Liver (tissue), 9 donors: ENCODE measurements around the gene NOTCH1. TPM values are rescaled to one million over a fixed set of nuclear protein-coding genes. Genes with fewer than 3 reads are reported as not detected.

Source experiments
- DNase-seq: peaks from one replicate; pipeline ENCODE4 v3.0.0-alpha.2; 2017; ENCODE audit warnings: low spot score
- H3K27ac ChIP-seq, 2 donors: one replicate each; pipeline ENCODE4 v1.7.0; 2013; ENCODE audit warnings: inconsistent platforms in 2 of 2, low read length in 2 of 2, control low read depth in 1 of 2, low read depth in 1 of 2, mild to moderate bottlenecking in 1 of 2
- H3K27me3 ChIP-seq, 4 donors: one replicate each; pipeline versions ENCODE4 v1.6.1 to v1.7.0; 2013; ENCODE audit warnings: low read length in 3 of 4, inconsistent platforms in 1 of 4, mild to moderate bottlenecking in 1 of 4, moderate library complexity in 1 of 4; ENCODE audit not compliant: control insufficient read depth in 4 of 4, insufficient read depth in 4 of 4
- H3K36me3 ChIP-seq, 4 donors: one replicate each; pipeline versions ENCODE4 v1.6.1 to v1.7.0; 2013; ENCODE audit warnings: low read length in 3 of 4, mild to moderate bottlenecking in 3 of 4, low read depth in 1 of 4, moderate library complexity in 1 of 4; ENCODE audit not compliant: control insufficient read depth in 4 of 4, insufficient read depth in 3 of 4
- H3K4me1 ChIP-seq, 4 donors: one replicate each; pipeline versions ENCODE4 v1.6.1 to v1.7.0; 2013; ENCODE audit warnings: low read length in 3 of 4, mild to moderate bottlenecking in 3 of 4, moderate library complexity in 1 of 4; ENCODE audit not compliant: control insufficient read depth in 4 of 4, insufficient read depth in 4 of 4
- H3K4me3 ChIP-seq, 3 donors: one replicate each; pipeline versions ENCODE4 v1.6.1 to v1.7.0; 2013; ENCODE audit warnings: low read length in 3 of 3, control low read depth in 1 of 3, low read depth in 1 of 3, mild to moderate bottlenecking in 1 of 3
- H3K9ac ChIP-seq, 2 donors: one replicate each; pipeline ENCODE4 v1.7.0; 2013; ENCODE audit warnings: low read length in 2 of 2, mild to moderate bottlenecking in 2 of 2, moderate library complexity in 2 of 2, control low read depth in 1 of 2, low read depth in 1 of 2
- H3K9me3 ChIP-seq, 4 donors: one replicate each; pipeline versions ENCODE4 v1.6.1 to v1.7.0; 2013; ENCODE audit warnings: low read length in 3 of 4; ENCODE audit not compliant: control insufficient read depth in 4 of 4
- ATF3 ChIP-seq: IDR thresholded peaks from 2 replicates; pipeline ENCODE4 v1.6.1; 2016; ENCODE audit warnings: antibody characterized with exemption
- CTCF ChIP-seq: fragments of 150-350 bp; IDR thresholded peaks from 2 replicates; pipeline ENCODE4 v1.5.1; 2017; ENCODE audit warnings: improper control_type of control experiment, low read depth, low read length; ENCODE audit not compliant: missing input control
- EGR1 ChIP-seq, 2 donors: IDR thresholded peaks; 2 replicates each; pipeline ENCODE4 v1.6.1; 2016 to 2018; ENCODE audit warnings: antibody characterized with exemption in 2 of 2, low read depth in 2 of 2
- FOXA1 ChIP-seq: IDR thresholded peaks from 2 replicates; pipeline ENCODE4 v1.6.1; 2016; ENCODE audit warnings: antibody characterized with exemption
- FOXA2 ChIP-seq: IDR thresholded peaks from 2 replicates; pipeline ENCODE4 v1.6.1; 2016; ENCODE audit warnings: antibody characterized with exemption
- GABPA ChIP-seq, 2 donors: IDR thresholded peaks in 1 of 2; conservative IDR thresholded peaks in 1 of 2; 2 replicates each; pipeline ENCODE4 v1.6.1; 2016; ENCODE audit warnings: antibody characterized with exemption in 2 of 2, mild to moderate bottlenecking in 1 of 2, moderate library complexity in 1 of 2
- HNF4A ChIP-seq, 2 donors: conservative IDR thresholded peaks; 2 replicates each; pipeline ENCODE4 v1.6.1; 2016; ENCODE audit warnings: antibody characterized with exemption in 2 of 2, mild to moderate bottlenecking in 2 of 2
- HNF4G ChIP-seq: IDR thresholded peaks from 2 replicates; pipeline ENCODE4 v1.6.1; 2016; ENCODE audit warnings: antibody characterized with exemption
- JUND ChIP-seq, 2 donors: IDR thresholded peaks; 2 replicates each; pipeline ENCODE4 v1.6.1; 2016; ENCODE audit warnings: antibody characterized with exemption in 2 of 2
- MAX ChIP-seq: IDR thresholded peaks from 2 replicates; pipeline ENCODE4 v1.6.1; 2016; ENCODE audit warnings: antibody characterized with exemption
- NR2F2 ChIP-seq: IDR thresholded peaks from 2 replicates; pipeline ENCODE4 v1.6.1; 2016; ENCODE audit warnings: antibody characterized with exemption
- RAD21 ChIP-seq, 2 donors: IDR thresholded peaks; 2 replicates each; pipeline ENCODE4 v1.6.1; 2016; ENCODE audit warnings: antibody characterized with exemption in 2 of 2, mild to moderate bottlenecking in 2 of 2
- RXRA ChIP-seq, 2 donors: IDR thresholded peaks; 2 replicates each; pipeline ENCODE4 v1.6.1; 2017 to 2018; ENCODE audit warnings: antibody characterized with exemption in 2 of 2, mild to moderate bottlenecking in 1 of 2
- SP1 ChIP-seq: IDR thresholded peaks from 2 replicates; pipeline ENCODE4 v1.6.1; 2018; ENCODE audit warnings: antibody characterized with exemption, mild to moderate bottlenecking
- TAF1 ChIP-seq: conservative IDR thresholded peaks from 2 replicates; pipeline ENCODE4 v1.6.1; 2016; ENCODE audit warnings: antibody characterized with exemption, mild to moderate bottlenecking
- YY1 ChIP-seq: IDR thresholded peaks from 2 replicates; pipeline ENCODE4 v1.6.1; 2016; ENCODE audit warnings: antibody characterized with exemption, mild to moderate bottlenecking
- ZBTB33 ChIP-seq: IDR thresholded peaks from 2 replicates; pipeline ENCODE4 v1.6.1; 2016; ENCODE audit warnings: antibody characterized with exemption
- WGBS: extraction: QIAGEN DNeasy Blood & Tissue Kit; methylation state at CpG from one replicate; pipeline ENCODE4 v1.1.7; 2013; 5-methylcytosine and 5-hydroxymethylcytosine counted together
- polyA plus RNA-seq, 2 donors: library from polyadenylated mRNA; stranded (reverse) in 1 of 2; unstranded in 1 of 2; fragments of 200-250 nt in 1 of 2; fragments of >200 nt in 1 of 2; fragmentation: Nextera tagmentation in 1 of 2; extraction: Ambion mirVana in 1 of 2; gene quantifications; one replicate each; pipeline versions ENCODE4 v1.2.1 to v1.2.3, GENCODE V29; 2013 to 2015
- total RNA-seq, 2 donors: library from RNA; depleted of rRNA; stranded (reverse); fragments of >200 nt; gene quantifications; one replicate each; pipeline ENCODE4 v1.2.3, GENCODE V29; 2014
- donor health status: healthy.
- donor health status: healthy.
- donor health status: healthy.
- donor health status: healthy.
- donor health status: healthy.

Gene NOTCH1
- total and polyA plus RNA-seq, 4 donors, result 2.4 to 22.3 (median 8.5) TPM

- Histone ChIP-seq H3K27ac (no peak overlapping the region), H3K9me3 (no peaks in the 10 kb centered on the region), H3K9ac (no peak overlapping the region), H3K4me3 (no peak overlapping the region), H3K36me3 (peaks cover 25 to 85% (median 43%) of the 10 kb centered on the region in 4 donors), H3K27me3 (no peaks in the 10 kb centered on the region), H3K4me1 (no peaks in the 10 kb centered on the region)
- TF ChIP-seq MAX (no peak), ZBTB33 (no peak), HNF4G (no peak), TAF1 (no peak), ATF3 (no peak), YY1 (no peak), FOXA1 (no peak), FOXA2 (no peak), JUND (IDR thresholded peaks at IDR 0.05) (no peak), RAD21 (IDR thresholded peaks at IDR 0.05) (no peak), GABPA (IDR thresholded peaks at IDR 0.05 in 1 of 2, conservative IDR thresholded peaks at IDR 0.05 in 1 of 2) (no peak), EGR1 (IDR thresholded peaks at IDR 0.05; ENCODE audit: low read depth in 2 of 2) (no peak), NR2F2 (no peak), RXRA (IDR thresholded peaks at IDR 0.05) (no peak), HNF4A (conservative IDR thresholded peaks at IDR 0.05) (no peak), SP1 (no peak), CTCF (no peak)
- DNase-seq, result no peak
- 91% methylated on average over 46 of the region's 46 CpGs for WGBS
These were observed 46.5 kb downstream of the NOTCH1 start for GRCh38 chr9:136499071-136499934.

GRCh38 chr9:136497916-136498695, 47.7 kb downstream of the NOTCH1 start:
- WGBS, result 86% methylated on average over 28 of the region's 28 CpGs
- Histone ChIP-seq H3K36me3 (peaks cover 24 to 73% (median 37%) of the 10 kb centered on the region in 4 donors), H3K4me1 (peaks cover 0 to 7% (median 0%) of the 10 kb centered on the region in 4 donors), H3K27me3 (no peaks in the 10 kb centered on the region), H3K4me3 (no peak overlapping the region), H3K9me3 (no peaks in the 10 kb centered on the region), H3K27ac (no peak overlapping the region), H3K9ac (no peak overlapping the region)
- DNase-seq, result no peak
- TF ChIP-seq TAF1 (no peak), RXRA (IDR thresholded peaks at IDR 0.05) (no peak)
